Amniotic stem cell (primary cell): ENCODE measurements around the gene TUBB1.
"Not testable (repeated sequence)": the region's sequence is repeated elsewhere in the genome, so short reads cannot be mapped to it uniquely, and the experiment has no call there.

Experiments
- DNase-seq: peaks from one replicate; lab custom pipeline; 2025; lab: John Stamatoyannopoulos, UW

TUBB1 gene

GRCh38 chr20:59006167-59006863 is 12.9 kb upstream of the TUBB1 start:
- DNase-seq: no peak

GRCh38 chr20:59006864-59007664 is 12.2 kb upstream of the TUBB1 start, which contains the start of gene CTSZ:
Gene CTSZ, minus strand, starts transcription at chr20:59007254. Its CDS starts 126 bp downstream, at chr20:59007128.
- no peak for DNase-seq

- DNase-seq: no peak
These were observed 11.3 kb upstream of the TUBB1 start for GRCh38 chr20:59007665-59008511.

- DNase-seq: no peak
These were observed 10.4 kb upstream of the TUBB1 start for GRCh38 chr20:59008715-59009336.

DNA sequence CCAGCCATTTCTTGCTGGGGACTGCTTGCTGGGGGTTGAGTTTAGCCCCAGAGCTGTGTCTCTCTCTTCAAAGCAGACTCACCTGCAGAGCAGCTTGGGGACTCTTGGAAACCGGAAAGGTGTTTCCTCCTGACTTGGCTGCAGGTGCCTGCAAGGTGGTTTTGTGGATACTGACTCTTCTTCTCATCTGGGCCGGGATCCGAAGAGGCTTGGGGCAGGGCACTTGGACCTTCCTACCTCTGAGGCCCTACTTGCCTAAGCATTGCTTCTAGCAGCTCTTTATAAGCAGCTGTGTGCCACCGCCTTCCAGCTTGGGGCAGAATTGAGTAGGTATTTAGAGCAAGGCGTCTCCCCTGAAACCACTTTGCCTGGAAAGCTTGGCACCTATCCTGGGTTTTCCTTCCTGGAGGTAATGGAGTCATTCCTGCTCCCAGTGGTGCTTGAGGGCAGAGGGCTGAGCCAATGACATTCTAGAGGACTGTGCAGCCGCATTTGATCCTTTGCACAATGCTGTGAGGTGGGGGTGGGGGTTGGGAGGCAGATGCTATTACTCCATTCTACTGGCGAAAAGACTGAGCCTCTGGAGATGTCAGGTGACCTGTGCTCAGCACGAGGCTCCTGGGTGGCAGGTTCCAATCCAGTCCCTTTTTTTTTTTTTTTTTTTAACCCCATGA is 8.8 kb upstream of the TUBB1 start:
- no peak for DNase-seq

GRCh38 chr20:59010995-59011873 is 8.0 kb upstream of the TUBB1 start:
- peak; percentile 64 for DNase-seq

GRCh38 chr20:59011874-59012157 is 7.4 kb upstream of the TUBB1 start:
- DNase-seq: not testable (repeated sequence)

- no peak for DNase-seq
These were observed 5.9 kb upstream of the TUBB1 start for GRCh38 chr20:59013031-59013951.

GRCh38 chr20:59013959-59014608 is 5.1 kb upstream of the TUBB1 start:
- DNase-seq: no peak

DNA sequence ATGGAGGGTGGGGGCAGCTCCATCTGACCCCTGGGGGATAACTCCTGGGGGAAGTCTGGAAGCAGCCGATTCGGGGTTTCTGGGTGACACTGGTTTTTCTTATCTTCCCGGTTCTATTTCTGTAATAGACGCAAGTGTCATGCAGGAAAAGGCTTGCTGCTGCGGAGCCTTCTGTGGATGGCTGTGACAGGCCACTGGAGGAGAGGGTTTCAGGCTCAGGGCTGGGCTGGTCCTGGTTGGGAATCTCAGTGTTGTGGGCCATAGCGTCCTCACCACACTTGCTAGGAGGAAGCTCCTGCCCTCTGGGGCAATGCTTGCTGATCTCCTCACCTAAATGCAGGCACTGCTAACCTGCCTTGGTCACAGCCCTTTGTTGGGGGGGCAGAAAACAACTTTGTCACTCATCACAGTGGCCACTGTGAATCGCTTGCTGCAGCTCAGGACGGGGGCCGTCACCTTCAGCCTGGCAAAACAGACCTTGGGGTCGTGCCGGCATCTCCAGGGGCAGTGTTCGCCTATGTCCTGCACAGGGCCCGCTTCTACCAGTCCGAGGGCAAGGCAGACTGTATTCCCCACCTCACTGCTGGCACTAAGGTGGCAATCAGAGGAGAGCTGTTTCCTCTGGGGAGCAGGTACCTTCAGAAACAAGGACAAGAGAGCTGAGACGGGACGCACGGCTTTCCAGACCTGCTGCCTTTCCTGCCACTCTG is 4.4 kb upstream of the TUBB1 start:
- no peak for DNase-seq

GRCh38 chr20:59015411-59015810 is 3.8 kb upstream of the TUBB1 start:
- DNase-seq: no peak

GRCh38 chr20:59015812-59016711 is 3.2 kb upstream of the TUBB1 start:
- no peak for DNase-seq

- no peak for DNase-seq
These were observed 2.3 kb upstream of the TUBB1 start for GRCh38 chr20:59016795-59017492.

DNA sequence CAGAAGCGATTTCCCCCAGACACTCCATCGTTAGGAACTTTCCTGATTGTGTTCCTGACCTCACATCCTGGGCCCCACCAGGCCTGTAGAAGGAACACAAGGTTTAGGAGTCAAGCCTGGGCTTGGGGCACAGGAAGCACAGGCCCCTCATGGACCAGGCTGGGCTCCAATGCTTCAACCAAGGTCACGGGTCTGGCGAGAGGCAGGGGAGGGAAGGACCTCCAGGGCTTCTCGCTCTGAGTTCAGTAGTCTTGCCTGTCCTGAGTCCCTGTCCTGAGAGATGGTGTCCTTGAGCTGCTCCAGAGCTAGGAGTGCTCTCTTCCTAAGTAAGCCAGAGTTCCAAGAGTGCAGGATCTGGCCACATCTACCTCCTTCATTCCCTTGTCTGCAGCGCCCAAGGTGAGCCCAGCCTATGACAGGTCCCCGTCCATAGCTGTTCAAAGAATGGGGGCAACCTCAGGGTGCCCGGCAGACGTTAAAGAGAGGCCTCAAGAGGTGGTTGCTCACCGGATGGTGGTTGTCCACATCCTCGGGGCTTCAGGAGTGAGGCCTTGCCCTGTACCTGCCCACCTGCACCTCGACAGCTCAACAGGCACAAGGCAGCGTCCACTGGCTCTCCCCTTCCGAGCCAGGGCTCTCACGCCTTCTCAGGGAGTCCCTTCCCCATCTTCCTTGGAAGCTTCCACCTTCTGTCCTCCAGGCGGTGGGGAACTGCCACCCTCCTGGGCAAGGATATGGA is 1.6 kb upstream of the TUBB1 start:
- no peak for DNase-seq

DNA sequence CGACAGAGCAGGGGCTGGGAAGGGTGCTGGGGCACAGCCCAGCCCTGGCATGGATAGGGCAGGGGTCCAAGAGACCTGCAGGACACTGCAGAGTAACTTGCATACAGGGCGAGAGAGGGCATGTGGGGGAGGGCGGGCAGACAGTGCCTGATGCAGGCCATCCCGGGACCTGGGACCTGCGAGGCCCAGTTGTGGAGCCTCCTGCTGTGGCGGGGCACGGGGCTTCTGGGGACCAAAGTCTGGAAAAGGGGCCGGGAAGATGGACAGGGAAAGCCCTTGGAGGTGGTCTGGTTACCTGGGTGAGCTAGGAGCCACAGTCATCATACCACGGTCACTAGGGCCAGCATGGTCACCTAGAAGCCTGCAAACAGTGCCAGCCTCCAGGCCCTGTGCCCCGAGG is 412 bp upstream of the TUBB1 start:
- DNase-seq: no peak

- DNase-seq: no peak
These were observed 1.8 kb downstream of the TUBB1 start for GRCh38 chr20:59020938-59021551.
